Mucosa of descending colon (tissue), 3 donors: ENCODE results near the gene SART3. TPM values are rescaled to one million over a fixed set of nuclear protein-coding genes. Genes with fewer than 3 reads are reported as not detected.
A peak's percentile ranks its signal among the peaks of the same experiment; 100 is the strongest.

Experiments used
- ATAC-seq: fragments of 200-7000 bp; cut with Tn5 transposase; one replicate; pipeline ENCODE4 v1.9.1; 2020; ENCODE audit warnings: mild to moderate bottlenecking, moderate library complexity
- DNase-seq, 3 donors: peaks; one replicate each; pipeline ENCODE4 v3.0.0-alpha.2; 2020
- H3K36me3 ChIP-seq: fragments of 200-600 bp; one replicate; pipeline ENCODE4 v1.8.0; 2021; ENCODE audit warnings: low read depth, mild to moderate bottlenecking
- H3K4me1 ChIP-seq: fragments of 200-600 bp; one replicate; pipeline ENCODE4 v1.8.0; 2021; ENCODE audit warnings: low read depth, mild to moderate bottlenecking
- H3K4me3 ChIP-seq: fragments of 200-600 bp; one replicate; pipeline ENCODE4 v1.8.0; 2021; ENCODE audit warnings: mild to moderate bottlenecking
- H3K9me3 ChIP-seq: fragments of 200-600 bp; one replicate; pipeline ENCODE4 v1.8.0; 2021; ENCODE audit warnings: mild to moderate bottlenecking
- intact Hi-C, 2 donors: fragments of 100-400 bp; cut with DNase I in 1 of 2; cut with micrococcal nuclease in 1 of 2; formaldehyde crosslinking; loops; one replicate each; pipeline versions ENCODE4 v1.11.0 to v1.11.1; 2022; cut with DNase I, micrococcal nuclease
- long read RNA-seq, 2 donors: library from polyadenylated mRNA; unstranded; transcript quantifications; one replicate each; pipeline ENCODE4 v2.0.0, GENCODE V29; 2019 to 2021
- total RNA-seq, 3 donors: library from RNA; stranded (reverse); fragmentation: NEBNext Ultra II Directional in 2 of 3; extraction: Animal tissue kit (Norgen Biotek cat#: 25700) in 2 of 3; gene quantifications; one replicate each; pipeline versions ENCODE4 v1.2.1 to v1.2.4, GENCODE V29; 2021 to 2023
- TF ChIP-seq, protein P1 (sequence below): fragments of 200-600 bp; IDR thresholded peaks from one replicate; pipeline ENCODE4 v1.8.0; 2022; ENCODE audit warnings: antibody characterized with exemption, mild to moderate bottlenecking
- donor health status: DM: no; HTN: no; CAD: no; lungs with moderate emphysema.
- donor health status: DM: no; HTN: no; CAD: no.
- donor health status: DM: no; HTN: yes; CAD: no.

SART3 gene, protein sequence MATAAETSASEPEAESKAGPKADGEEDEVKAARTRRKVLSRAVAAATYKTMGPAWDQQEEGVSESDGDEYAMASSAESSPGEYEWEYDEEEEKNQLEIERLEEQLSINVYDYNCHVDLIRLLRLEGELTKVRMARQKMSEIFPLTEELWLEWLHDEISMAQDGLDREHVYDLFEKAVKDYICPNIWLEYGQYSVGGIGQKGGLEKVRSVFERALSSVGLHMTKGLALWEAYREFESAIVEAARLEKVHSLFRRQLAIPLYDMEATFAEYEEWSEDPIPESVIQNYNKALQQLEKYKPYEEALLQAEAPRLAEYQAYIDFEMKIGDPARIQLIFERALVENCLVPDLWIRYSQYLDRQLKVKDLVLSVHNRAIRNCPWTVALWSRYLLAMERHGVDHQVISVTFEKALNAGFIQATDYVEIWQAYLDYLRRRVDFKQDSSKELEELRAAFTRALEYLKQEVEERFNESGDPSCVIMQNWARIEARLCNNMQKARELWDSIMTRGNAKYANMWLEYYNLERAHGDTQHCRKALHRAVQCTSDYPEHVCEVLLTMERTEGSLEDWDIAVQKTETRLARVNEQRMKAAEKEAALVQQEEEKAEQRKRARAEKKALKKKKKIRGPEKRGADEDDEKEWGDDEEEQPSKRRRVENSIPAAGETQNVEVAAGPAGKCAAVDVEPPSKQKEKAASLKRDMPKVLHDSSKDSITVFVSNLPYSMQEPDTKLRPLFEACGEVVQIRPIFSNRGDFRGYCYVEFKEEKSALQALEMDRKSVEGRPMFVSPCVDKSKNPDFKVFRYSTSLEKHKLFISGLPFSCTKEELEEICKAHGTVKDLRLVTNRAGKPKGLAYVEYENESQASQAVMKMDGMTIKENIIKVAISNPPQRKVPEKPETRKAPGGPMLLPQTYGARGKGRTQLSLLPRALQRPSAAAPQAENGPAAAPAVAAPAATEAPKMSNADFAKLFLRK
- 10 to 100 TPM; 42.0 to 47.7 (median 47.6) TPM for total RNA-seq
- long read RNA-seq, donor 1, full-length matches to known transcripts: 6 of 21 reads
- long read RNA-seq, donor 1, partial matches to known transcripts: 6 of 21 reads
- long read RNA-seq, donor 1, other reads (novel, unspliced or antisense): 9 of 21 reads
- long read RNA-seq, donor 2, full-length matches to known transcripts: 1 of 18 reads
- long read RNA-seq, donor 2, partial matches to known transcripts: 15 of 18 reads
- long read RNA-seq, donor 2, other reads (novel, unspliced or antisense): 2 of 18 reads

- H3K4me1 ChIP-seq: peaks cover 46% of the 10 kb centered on the region
Observed at GRCh38 chr12:108560752-108561719, at the start of gene SART3. SART3 (minus strand) TSS chr12:108561173; CDS start chr12:108561154, 19 bp downstream.

DNA sequence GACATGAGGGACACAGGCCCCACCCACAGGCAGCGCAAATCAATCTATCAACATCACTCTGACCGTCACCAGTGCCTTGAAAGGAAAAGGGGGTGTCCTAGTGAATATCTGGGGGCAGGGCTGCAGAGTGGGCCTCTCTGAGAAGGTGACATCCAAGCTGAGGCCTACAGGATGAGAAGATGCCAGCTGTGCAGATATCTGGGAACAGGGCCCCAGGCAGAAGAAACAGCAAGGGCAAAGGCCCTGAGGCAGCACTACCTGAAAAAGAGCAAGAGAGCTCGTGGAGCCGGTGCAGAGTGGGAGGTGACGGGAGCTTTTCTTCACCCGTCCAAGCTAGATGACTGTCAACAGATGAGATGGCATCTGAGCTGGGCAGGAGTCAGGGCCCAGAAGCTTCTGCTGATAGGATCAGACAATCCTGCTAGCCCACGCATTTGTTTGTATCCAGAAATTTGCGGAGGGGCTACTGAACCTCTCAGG is 49.4 kb upstream of the SART3 start:
- Histone ChIP-seq H3K36me3 (no peaks in the 10 kb centered on the region), H3K4me3 (no peak overlapping the region), H3K4me1 (no peaks in the 10 kb centered on the region), H3K9me3 (no peaks in the 10 kb centered on the region)
- TF ChIP-seq, protein P1, sequence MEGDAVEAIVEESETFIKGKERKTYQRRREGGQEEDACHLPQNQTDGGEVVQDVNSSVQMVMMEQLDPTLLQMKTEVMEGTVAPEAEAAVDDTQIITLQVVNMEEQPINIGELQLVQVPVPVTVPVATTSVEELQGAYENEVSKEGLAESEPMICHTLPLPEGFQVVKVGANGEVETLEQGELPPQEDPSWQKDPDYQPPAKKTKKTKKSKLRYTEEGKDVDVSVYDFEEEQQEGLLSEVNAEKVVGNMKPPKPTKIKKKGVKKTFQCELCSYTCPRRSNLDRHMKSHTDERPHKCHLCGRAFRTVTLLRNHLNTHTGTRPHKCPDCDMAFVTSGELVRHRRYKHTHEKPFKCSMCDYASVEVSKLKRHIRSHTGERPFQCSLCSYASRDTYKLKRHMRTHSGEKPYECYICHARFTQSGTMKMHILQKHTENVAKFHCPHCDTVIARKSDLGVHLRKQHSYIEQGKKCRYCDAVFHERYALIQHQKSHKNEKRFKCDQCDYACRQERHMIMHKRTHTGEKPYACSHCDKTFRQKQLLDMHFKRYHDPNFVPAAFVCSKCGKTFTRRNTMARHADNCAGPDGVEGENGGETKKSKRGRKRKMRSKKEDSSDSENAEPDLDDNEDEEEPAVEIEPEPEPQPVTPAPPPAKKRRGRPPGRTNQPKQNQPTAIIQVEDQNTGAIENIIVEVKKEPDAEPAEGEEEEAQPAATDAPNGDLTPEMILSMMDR: no peak
- intact Hi-C loops: no loop called here
- no peak for DNase-seq
- no peak for ATAC-seq

More at GRCh38 chr12:108560752-108561719, at the start of gene SART3:
- H3K4me3 ChIP-seq: peak within 1 kb of the TSS; percentile 87
- DNase-seq (peak; percentile 87 to 88 (median 88)), ATAC-seq (peak; percentile 65)
- no peaks in the 10 kb centered on the region for H3K9me3 ChIP-seq
- intact Hi-C loops: loop anchor here (5.0 to 10.0 kb wide), 3 partner anchors 56 to 534 kb away; partner anchors contain the start of genes ALKBH2 (in 1 of the 2) and UNG (in 1 of the 2)
- TF ChIP-seq, protein P1: no peak
- H3K36me3 ChIP-seq: peaks cover 4% of the 10 kb centered on the region

DNA sequence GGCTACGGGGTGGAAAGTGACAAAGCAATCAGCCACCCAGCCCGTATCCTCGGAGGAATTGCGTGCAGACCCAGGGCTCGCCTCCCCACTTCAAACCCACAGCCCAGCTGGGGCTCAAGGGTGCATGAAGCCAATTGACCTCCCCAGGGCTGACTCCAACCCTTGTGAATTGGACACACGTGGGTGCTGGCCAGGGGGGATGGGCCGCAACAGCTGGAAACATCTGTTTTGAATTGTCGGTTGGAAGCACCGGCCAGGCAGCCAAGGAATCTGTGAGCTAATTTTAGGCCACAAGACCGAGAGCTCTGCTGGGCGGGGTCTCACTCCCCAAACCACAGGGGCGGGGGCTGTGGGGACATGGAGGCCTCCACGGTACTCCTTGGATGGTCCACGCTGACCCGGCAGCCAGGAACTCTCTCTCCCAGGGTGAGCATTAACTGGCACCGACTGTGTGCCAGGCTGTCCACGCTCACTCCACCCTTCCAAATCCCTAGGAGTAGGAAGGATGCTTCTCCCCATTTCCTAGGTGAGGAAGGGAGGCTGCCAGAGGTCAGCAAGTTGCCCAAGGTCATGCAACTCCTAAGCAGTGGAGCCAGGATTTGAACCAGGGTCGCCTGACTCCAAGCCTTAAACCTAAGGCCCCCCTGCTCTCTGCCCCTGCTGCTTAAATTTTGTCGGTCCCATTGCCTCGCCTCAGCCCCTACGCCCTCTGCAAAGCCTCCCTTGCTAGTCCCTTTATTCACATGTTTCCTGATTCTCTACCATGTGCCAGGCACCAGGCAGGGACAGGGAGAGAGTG is 48.8 kb upstream of the SART3 start:
- intact Hi-C loops: no loop called here
- TF ChIP-seq, protein P1: no peak

GRCh38 chr12:108608616-108609015 is 47.6 kb upstream of the SART3 start:
- intact Hi-C loops: no loop called here
- TF ChIP-seq, protein P1: no peak
- no peak overlapping the region for H3K4me3 ChIP-seq
- H3K9me3 ChIP-seq: no peaks in the 10 kb centered on the region
- H3K4me1 ChIP-seq: no peaks in the 10 kb centered on the region
- DNase-seq (no peak), ATAC-seq (no peak)
- no peaks in the 10 kb centered on the region for H3K36me3 ChIP-seq

More for the DNA sequence above, 48.8 kb upstream of the SART3 start:
- H3K4me1 ChIP-seq: no peaks in the 10 kb centered on the region
- peak; percentile 63 to 69 (median 68) for DNase-seq
- H3K4me3 ChIP-seq: no peak overlapping the region
- H3K9me3 ChIP-seq: no peaks in the 10 kb centered on the region
- no peaks in the 10 kb centered on the region for H3K36me3 ChIP-seq
- peak; percentile 50 for ATAC-seq
